NCI-H446 treated with DMSO at 0.1 percent for 48 hours (cell line): Measurements from ENCODE around the gene SH3PXD2A.

ENCODE experiments used
- DNase-seq: peaks from one replicate; lab custom pipeline; 2025; lab: John Stamatoyannopoulos, UW

SH3PXD2A gene

GRCh38 chr10:103558911-103559310 is 296.5 kb downstream of the SH3PXD2A start:
- DNase-seq: no peak

GRCh38 chr10:103557455-103557854 is 297.9 kb downstream of the SH3PXD2A start:
- DNase-seq: no peak

- no peak for DNase-seq
Measured at GRCh38 chr10:103556383-103557007, 298.9 kb downstream of the SH3PXD2A start.

GRCh38 chr10:103555712-103556111 is 299.7 kb downstream of the SH3PXD2A start:
- DNase-seq: no peak

GRCh38 chr10:103555325-103555649 is 300.1 kb downstream of the SH3PXD2A start:
- no peak for DNase-seq

- no peak for DNase-seq
Measured at GRCh38 chr10:103554488-103555324, 300.7 kb downstream of the SH3PXD2A start.

GRCh38 chr10:103553743-103554487 is 301.5 kb downstream of the SH3PXD2A start:
- DNase-seq: no peak

GRCh38 chr10:103552856-103553742 is 302.3 kb downstream of the SH3PXD2A start:
- no peak for DNase-seq

- no peak for DNase-seq
Measured at GRCh38 chr10:103551619-103552602, 303.5 kb downstream of the SH3PXD2A start.

GRCh38 chr10:103550229-103550628 is 305.1 kb downstream of the SH3PXD2A start:
- DNase-seq: no peak

GRCh38 chr10:103549349-103549685 is 306.1 kb downstream of the SH3PXD2A start:
- no peak for DNase-seq

- no peak for DNase-seq
Measured at GRCh38 chr10:103548581-103549348, 306.6 kb downstream of the SH3PXD2A start.

- DNase-seq: no peak
Measured at GRCh38 chr10:103548006-103548405, 307.4 kb downstream of the SH3PXD2A start.

GRCh38 chr10:103547391-103547946 is 307.9 kb downstream of the SH3PXD2A start:
- DNase-seq: no peak

- DNase-seq: no peak
Measured at GRCh38 chr10:103546401-103546800, 309.0 kb downstream of the SH3PXD2A start.

- DNase-seq: no peak
Measured at GRCh38 chr10:103545771-103546281, 309.6 kb downstream of the SH3PXD2A start.

GRCh38 chr10:103545366-103545765 is 310.0 kb downstream of the SH3PXD2A start:
- DNase-seq: no peak

GRCh38 chr10:103544657-103545310 is 310.6 kb downstream of the SH3PXD2A start:
- DNase-seq: no peak
